Osteocyte (in vitro differentiated cells): ENCODE results near the gene PLCB4. TPM values are rescaled to one million over a fixed set of nuclear protein-coding genes. Genes with fewer than 3 reads are reported as not detected.

Experiments
- DNase-seq: peaks from one replicate; pipeline ENCODE4 v3.0.0; 2021; ENCODE audit warnings: mixed read lengths; ENCODE audit not compliant: unreplicated experiment; ENCODE audit errors: extremely low spot score
- H3K27ac Mint-ChIP-seq: one replicate; pipeline ENCODE4 v1.8.0; 2021; ENCODE audit warnings: mild to moderate bottlenecking, mixed read lengths; ENCODE audit not compliant: unreplicated experiment
- H3K27me3 Mint-ChIP-seq: one replicate; pipeline ENCODE4 v1.8.0; 2021; ENCODE audit warnings: mixed read lengths; ENCODE audit not compliant: unreplicated experiment
- H3K36me3 Mint-ChIP-seq: one replicate; pipeline ENCODE4 v1.8.0; 2021; ENCODE audit warnings: mixed read lengths; ENCODE audit not compliant: unreplicated experiment
- H3K4me1 Mint-ChIP-seq: one replicate; pipeline ENCODE4 v1.8.0; 2021; ENCODE audit warnings: mixed read lengths; ENCODE audit not compliant: unreplicated experiment
- H3K4me3 Mint-ChIP-seq: one replicate; pipeline ENCODE4 v1.8.0; 2021; ENCODE audit warnings: mild to moderate bottlenecking, moderate library complexity, mixed read lengths; ENCODE audit not compliant: unreplicated experiment
- H3K9me3 Mint-ChIP-seq: one replicate; pipeline ENCODE4 v1.8.0; 2021; ENCODE audit warnings: mixed read lengths; ENCODE audit not compliant: unreplicated experiment
- total RNA-seq: library from RNA; stranded (reverse); gene quantifications from 2 replicates; pipeline ENCODE4 v1.2.1, GENCODE V29; 2021
- TF ChIP-seq, protein P1 (sequence below): fragments of 200-600 bp; sonication (generic); IDR thresholded peaks from 2 replicates; pipeline ENCODE4 v1.5.0; 2021; ENCODE audit warnings: antibody characterized with exemption, mild to moderate bottlenecking, moderate library complexity

Gene PLCB4
- total RNA-seq, 1 donor from 2014 or later = 5.3 TPM

DNA sequence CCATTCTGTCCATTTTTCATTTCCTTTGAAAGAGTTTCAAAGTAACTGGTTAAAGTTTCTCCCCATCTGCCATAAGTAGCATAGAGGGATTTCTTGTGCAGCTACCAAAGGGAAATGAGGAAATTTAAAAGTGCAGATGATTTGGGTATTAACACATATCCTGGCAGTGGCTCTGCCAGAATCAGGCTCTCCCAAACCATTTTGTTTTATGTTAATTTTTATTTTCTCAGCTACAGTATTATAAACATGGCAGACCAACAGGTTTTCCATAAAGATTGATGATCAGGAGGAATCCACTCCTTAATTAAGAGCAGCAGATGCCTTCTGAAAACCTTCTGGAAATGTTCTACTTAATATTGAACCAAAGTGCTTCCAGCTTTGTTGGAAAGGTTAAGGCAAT, 13.9 kb downstream of the PLCB4 start:
- peaks cover 17% of the 10 kb centered on the region for H3K9me3 Mint-ChIP-seq
- no peak overlapping the region for H3K4me3 Mint-ChIP-seq
- no peak for DNase-seq
- H3K27me3 Mint-ChIP-seq = no peaks in the 10 kb centered on the region
- peaks cover 8% of the 10 kb centered on the region for H3K4me1 Mint-ChIP-seq
- H3K27ac Mint-ChIP-seq = no peak overlapping the region
- TF ChIP-seq, protein P1, sequence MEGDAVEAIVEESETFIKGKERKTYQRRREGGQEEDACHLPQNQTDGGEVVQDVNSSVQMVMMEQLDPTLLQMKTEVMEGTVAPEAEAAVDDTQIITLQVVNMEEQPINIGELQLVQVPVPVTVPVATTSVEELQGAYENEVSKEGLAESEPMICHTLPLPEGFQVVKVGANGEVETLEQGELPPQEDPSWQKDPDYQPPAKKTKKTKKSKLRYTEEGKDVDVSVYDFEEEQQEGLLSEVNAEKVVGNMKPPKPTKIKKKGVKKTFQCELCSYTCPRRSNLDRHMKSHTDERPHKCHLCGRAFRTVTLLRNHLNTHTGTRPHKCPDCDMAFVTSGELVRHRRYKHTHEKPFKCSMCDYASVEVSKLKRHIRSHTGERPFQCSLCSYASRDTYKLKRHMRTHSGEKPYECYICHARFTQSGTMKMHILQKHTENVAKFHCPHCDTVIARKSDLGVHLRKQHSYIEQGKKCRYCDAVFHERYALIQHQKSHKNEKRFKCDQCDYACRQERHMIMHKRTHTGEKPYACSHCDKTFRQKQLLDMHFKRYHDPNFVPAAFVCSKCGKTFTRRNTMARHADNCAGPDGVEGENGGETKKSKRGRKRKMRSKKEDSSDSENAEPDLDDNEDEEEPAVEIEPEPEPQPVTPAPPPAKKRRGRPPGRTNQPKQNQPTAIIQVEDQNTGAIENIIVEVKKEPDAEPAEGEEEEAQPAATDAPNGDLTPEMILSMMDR = no peak
- H3K36me3 Mint-ChIP-seq = peaks cover 2% of the 10 kb centered on the region

DNA sequence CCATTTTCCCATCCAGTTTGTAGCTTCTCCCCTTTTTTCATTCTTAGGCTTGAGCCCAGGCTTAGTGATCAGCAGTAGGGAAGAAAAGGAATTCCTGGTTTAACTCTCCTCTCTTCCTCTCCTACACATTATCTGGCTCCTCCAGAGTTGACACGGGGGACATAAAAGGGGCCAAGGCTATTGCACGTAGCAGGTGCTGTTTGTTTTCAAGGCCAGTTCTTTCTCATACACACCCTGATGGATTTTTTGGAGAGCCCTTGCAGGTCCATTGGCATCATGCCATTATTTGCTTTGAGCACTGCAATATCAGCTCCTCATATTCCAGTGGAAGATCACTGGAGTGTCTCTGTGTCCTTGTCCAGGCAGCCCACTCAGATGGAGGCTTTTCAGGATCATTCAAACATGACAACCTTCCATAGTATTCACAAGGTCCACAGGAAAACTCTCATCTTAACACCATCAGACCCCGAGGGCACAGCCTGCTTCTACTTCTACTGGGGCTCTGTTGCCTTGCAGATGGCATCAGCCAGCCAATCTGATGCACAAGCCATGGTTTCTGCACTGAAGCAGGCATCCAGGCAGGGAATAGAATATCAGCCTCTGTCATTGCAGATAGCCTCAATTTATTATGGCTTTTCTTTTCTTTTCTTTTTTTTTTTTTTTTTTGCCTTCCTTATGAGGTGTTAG, 18.8 kb downstream of the PLCB4 start:
- DNase-seq = no peak
- Mint-ChIP-seq H3K9me3 (peaks cover 17% of the 10 kb centered on the region), H3K36me3 (peaks cover 2% of the 10 kb centered on the region), H3K27ac (no peak overlapping the region), H3K4me1 (peaks cover 8% of the 10 kb centered on the region), H3K27me3 (no peaks in the 10 kb centered on the region), H3K4me3 (no peak overlapping the region)
- TF ChIP-seq, protein P1 = no peak

DNA sequence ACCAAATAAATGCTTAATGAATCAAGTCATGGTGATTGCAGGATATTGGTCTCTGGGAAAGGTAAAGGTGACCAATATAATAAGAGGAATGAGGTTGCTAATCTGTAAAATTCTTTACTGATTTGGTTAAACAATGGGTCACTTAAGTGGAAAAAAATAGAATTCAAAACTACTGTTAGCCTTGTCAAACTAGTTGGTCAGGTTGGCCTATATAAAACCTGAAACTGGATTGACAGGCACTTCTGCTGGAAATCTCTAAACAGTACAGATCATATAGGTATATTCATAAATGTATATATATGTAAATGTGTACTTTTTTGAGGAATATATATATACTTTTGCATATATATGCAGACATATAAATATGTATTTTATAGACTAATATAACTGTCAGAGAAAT, 19.7 kb downstream of the PLCB4 start:
- Mint-ChIP-seq H3K27ac (no peak overlapping the region), H3K27me3 (no peaks in the 10 kb centered on the region), H3K9me3 (peaks cover 17% of the 10 kb centered on the region), H3K36me3 (peaks cover 2% of the 10 kb centered on the region), H3K4me1 (peaks cover 10% of the 10 kb centered on the region), H3K4me3 (no peak overlapping the region)
- TF ChIP-seq, protein P1 = no peak
- DNase-seq = no peak

DNA sequence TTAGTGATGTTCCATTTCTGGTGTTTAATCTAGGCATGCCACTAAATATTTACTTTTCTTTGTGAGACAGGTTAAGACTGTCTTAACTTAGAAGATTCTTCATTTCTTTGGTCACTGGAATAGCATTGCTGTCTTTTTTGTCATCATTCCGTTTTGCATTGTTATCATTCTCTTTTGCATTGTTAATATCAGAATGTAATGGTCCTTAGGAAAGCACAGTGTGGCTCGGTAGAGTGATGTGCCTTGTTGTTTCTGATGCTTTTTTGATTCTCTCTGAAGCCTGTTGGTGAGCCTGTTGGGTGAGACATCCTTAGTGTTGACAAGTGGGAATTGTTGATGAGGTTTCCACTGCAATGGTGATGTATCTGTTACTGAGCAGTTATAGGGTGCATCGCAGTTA, 23.2 kb downstream of the PLCB4 start:
- Mint-ChIP-seq H3K4me3 (no peak overlapping the region), H3K36me3 (no peaks in the 10 kb centered on the region), H3K9me3 (peaks cover 5% of the 10 kb centered on the region), H3K4me1 (peaks cover 8% of the 10 kb centered on the region), H3K27me3 (no peaks in the 10 kb centered on the region), H3K27ac (no peak overlapping the region)
- no peak for DNase-seq
- TF ChIP-seq, protein P1 = no peak

DNA sequence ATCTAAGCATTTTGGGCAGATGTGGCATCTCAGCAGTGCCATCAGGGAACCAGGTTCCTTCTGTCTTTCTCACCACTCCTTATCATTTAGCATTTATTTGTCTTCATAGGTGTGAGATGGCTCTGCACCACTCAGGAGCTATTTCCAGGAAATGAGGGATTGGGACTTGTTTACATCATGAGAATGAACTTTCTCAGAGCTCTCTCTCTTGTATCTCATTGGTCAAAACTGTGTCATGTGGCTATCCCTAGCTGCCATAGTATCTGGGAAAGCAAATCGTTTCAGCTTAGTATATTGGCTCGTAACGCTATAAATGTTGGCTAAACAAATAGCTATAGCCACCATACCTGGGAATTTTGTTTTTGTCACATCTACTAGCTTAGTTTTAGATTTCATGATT, 23.8 kb downstream of the PLCB4 start:
- H3K4me3 Mint-ChIP-seq = no peak overlapping the region
- no peaks in the 10 kb centered on the region for H3K36me3 Mint-ChIP-seq
- peaks cover 8% of the 10 kb centered on the region for H3K4me1 Mint-ChIP-seq
- no peaks in the 10 kb centered on the region for H3K9me3 Mint-ChIP-seq
- TF ChIP-seq, protein P1 = no peak
- H3K27ac Mint-ChIP-seq = no peak overlapping the region
- no peak for DNase-seq
- no peaks in the 10 kb centered on the region for H3K27me3 Mint-ChIP-seq
